ENCODE data around the gene MGAT3.

GRCh38 chr22:39474351-39475111, 17.7 kb downstream of the MGAT3 start:
- no peak for TF ChIP-seq CTCF (IDR thresholded peaks at IDR 0.05 in 4 of 5, conservative IDR thresholded peaks at IDR 0.05 in 1 of 5)
- TF ChIP-seq POLR2A (IDR thresholded peaks at IDR 0.05) = no peak

Measured in gastrocnemius medialis (tissue), 4 donors.